ENCODE data around the gene ELMO1.

- no peak for TF ChIP-seq POLR2A (IDR thresholded peaks at IDR 0.05)
- TF ChIP-seq CTCF (IDR thresholded peaks at IDR 0.05), result no peak
- no peak for TF ChIP-seq EP300 (IDR thresholded peaks at IDR 0.05)
Observed at GRCh38 chr7:36942541-36942940, 506.1 kb downstream of the ELMO1 start.

Data from ovary (tissue), 3 donors.